HEK293 (cell line): ENCODE data around the gene RER1.

Experiments
- CTCF ChIP-seq: fragments of 450-650 bp; formaldehyde crosslinking; IDR thresholded peaks from 2 replicates; pipeline ENCODE4 v1.5.1; 2016; ENCODE audit warnings: missing biosample characterization, missing genetic modification characterization
- TCF7L2 ChIP-seq: IDR thresholded peaks from 2 replicates; pipeline ENCODE4 v1.6.1; 2011; ENCODE audit warnings: low read depth, mild to moderate bottlenecking, inconsistent platforms, low read length, moderate library complexity, borderline replicate concordance
- ZBTB49 ChIP-seq: fragments of 450-650 bp; formaldehyde crosslinking; IDR thresholded peaks from 2 replicates; pipeline ENCODE4 v1.5.1; 2016; ENCODE audit warnings: missing biosample characterization, missing genetic modification characterization, low read depth
- ZNF391 ChIP-seq: fragments of 450-650 bp; formaldehyde crosslinking; IDR thresholded peaks from 2 replicates; pipeline ENCODE4 v1.5.1; 2016; ENCODE audit warnings: low read depth, missing biosample characterization, missing genetic modification characterization, borderline replicate concordance
- ZNF629 ChIP-seq: fragments of 450-650 bp; formaldehyde crosslinking; IDR thresholded peaks from 2 replicates; pipeline ENCODE4 v1.5.1; 2017; ENCODE audit warnings: missing biosample characterization, missing genetic modification characterization
- TF ChIP-seq, protein P1 (sequence below): fragments of 450-650 bp; formaldehyde crosslinking; IDR thresholded peaks from 2 replicates; pipeline ENCODE4 v1.5.1; 2016; ENCODE audit warnings: missing biosample characterization, missing genetic modification characterization
- TF ChIP-seq, protein P2 (sequence below): fragments of 450-650 bp; formaldehyde crosslinking; IDR thresholded peaks from 2 replicates; pipeline ENCODE4 v1.5.1; 2016; ENCODE audit warnings: missing biosample characterization, missing genetic modification characterization

- no peak for TF ChIP-seq CTCF (tag by site-specific recombination)
- TF ChIP-seq, protein P1, sequence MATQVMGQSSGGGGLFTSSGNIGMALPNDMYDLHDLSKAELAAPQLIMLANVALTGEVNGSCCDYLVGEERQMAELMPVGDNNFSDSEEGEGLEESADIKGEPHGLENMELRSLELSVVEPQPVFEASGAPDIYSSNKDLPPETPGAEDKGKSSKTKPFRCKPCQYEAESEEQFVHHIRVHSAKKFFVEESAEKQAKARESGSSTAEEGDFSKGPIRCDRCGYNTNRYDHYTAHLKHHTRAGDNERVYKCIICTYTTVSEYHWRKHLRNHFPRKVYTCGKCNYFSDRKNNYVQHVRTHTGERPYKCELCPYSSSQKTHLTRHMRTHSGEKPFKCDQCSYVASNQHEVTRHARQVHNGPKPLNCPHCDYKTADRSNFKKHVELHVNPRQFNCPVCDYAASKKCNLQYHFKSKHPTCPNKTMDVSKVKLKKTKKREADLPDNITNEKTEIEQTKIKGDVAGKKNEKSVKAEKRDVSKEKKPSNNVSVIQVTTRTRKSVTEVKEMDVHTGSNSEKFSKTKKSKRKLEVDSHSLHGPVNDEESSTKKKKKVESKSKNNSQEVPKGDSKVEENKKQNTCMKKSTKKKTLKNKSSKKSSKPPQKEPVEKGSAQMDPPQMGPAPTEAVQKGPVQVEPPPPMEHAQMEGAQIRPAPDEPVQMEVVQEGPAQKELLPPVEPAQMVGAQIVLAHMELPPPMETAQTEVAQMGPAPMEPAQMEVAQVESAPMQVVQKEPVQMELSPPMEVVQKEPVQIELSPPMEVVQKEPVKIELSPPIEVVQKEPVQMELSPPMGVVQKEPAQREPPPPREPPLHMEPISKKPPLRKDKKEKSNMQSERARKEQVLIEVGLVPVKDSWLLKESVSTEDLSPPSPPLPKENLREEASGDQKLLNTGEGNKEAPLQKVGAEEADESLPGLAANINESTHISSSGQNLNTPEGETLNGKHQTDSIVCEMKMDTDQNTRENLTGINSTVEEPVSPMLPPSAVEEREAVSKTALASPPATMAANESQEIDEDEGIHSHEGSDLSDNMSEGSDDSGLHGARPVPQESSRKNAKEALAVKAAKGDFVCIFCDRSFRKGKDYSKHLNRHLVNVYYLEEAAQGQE (tag by site-specific recombination), result no peak
- no peak for TF ChIP-seq TCF7L2
- TF ChIP-seq ZNF391 (tag by site-specific recombination), result no peak
- no peak for TF ChIP-seq ZBTB49
- TF ChIP-seq, protein P2, sequence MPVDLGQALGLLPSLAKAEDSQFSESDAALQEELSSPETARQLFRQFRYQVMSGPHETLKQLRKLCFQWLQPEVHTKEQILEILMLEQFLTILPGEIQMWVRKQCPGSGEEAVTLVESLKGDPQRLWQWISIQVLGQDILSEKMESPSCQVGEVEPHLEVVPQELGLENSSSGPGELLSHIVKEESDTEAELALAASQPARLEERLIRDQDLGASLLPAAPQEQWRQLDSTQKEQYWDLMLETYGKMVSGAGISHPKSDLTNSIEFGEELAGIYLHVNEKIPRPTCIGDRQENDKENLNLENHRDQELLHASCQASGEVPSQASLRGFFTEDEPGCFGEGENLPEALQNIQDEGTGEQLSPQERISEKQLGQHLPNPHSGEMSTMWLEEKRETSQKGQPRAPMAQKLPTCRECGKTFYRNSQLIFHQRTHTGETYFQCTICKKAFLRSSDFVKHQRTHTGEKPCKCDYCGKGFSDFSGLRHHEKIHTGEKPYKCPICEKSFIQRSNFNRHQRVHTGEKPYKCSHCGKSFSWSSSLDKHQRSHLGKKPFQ, result no peak
- TF ChIP-seq ZNF629 (tag by site-specific recombination), result no peak
These were observed 10.6 kb upstream of the RER1 start for GRCh38 chr1:2380816-2381591.
